HepG2 (cell line): ENCODE results near the gene GTF3A. TPM values are rescaled to one million over a fixed set of nuclear protein-coding genes. Genes with fewer than 3 reads are reported as not detected.

ENCODE experiments used
- NFYC ChIP-seq: IDR thresholded peaks from 2 replicates; pipeline ENCODE4 v1.6.1; 2016; ENCODE audit warnings: missing genetic modification reagents, missing compliant biosample characterization
- PRDM4 ChIP-seq: sonication (generic); formaldehyde crosslinking; IDR thresholded peaks from 2 replicates; pipeline ENCODE4 v1.9.0; 2021; ENCODE audit warnings: missing genetic modification reagents, borderline replicate concordance
- RBM39 ChIP-seq: fragments of 200-400 bp; formaldehyde crosslinking; IDR thresholded peaks from one replicate; pipeline ENCODE4 v1.6.1; 2018; ENCODE audit warnings: antibody characterized with exemption, mild to moderate bottlenecking, low read depth, low read length; ENCODE audit not compliant: poor library complexity, severe bottlenecking
- THAP8 ChIP-seq: sonication (generic); formaldehyde crosslinking; IDR thresholded peaks from 2 replicates; pipeline ENCODE4 v1.5.1; 2020; ENCODE audit warnings: missing genetic modification reagents, mild to moderate bottlenecking, borderline replicate concordance
- ZFP36 ChIP-seq: fragments of 150-350 bp; IDR thresholded peaks from 2 replicates; pipeline ENCODE4 v1.6.1; 2018; ENCODE audit warnings: borderline replicate concordance, low read length, low read depth; ENCODE audit not compliant: partially characterized antibody
- ZHX2 ChIP-seq, 2 experiments: sonication (generic) in 1 of 2; formaldehyde crosslinking in 1 of 2; IDR thresholded peaks; 2 replicates each; pipeline versions ENCODE4 v1.6.1 to v1.9.0; 2014 to 2022; ENCODE audit warnings: antibody characterized with exemption in 1 of 2, borderline replicate concordance in 1 of 2, inconsistent platforms in 1 of 2, low read depth in 1 of 2, missing genetic modification reagents in 1 of 2
- ZNF12 ChIP-seq: sonication (generic); formaldehyde crosslinking; IDR thresholded peaks from 2 replicates; pipeline ENCODE4 v1.5.0; 2020; ENCODE audit warnings: missing genetic modification reagents
- ZNF30 ChIP-seq: sonication (generic); formaldehyde crosslinking; IDR thresholded peaks from 2 replicates; pipeline ENCODE4 v1.5.0; 2020; ENCODE audit warnings: mild to moderate bottlenecking, missing genetic modification reagents
- ZNF496 ChIP-seq: sonication (generic); formaldehyde crosslinking; IDR thresholded peaks from 2 replicates; pipeline ENCODE4 v1.8.1; 2023; ENCODE audit warnings: mild to moderate bottlenecking, moderate library complexity, missing genetic modification reagents; ENCODE audit not compliant: insufficient replicate concordance
- ZNF570 ChIP-seq: sonication (generic); formaldehyde crosslinking; IDR thresholded peaks from 2 replicates; pipeline ENCODE4 v1.4.0; 2020; ENCODE audit warnings: mild to moderate bottlenecking, missing genetic modification reagents, borderline replicate concordance
- ZNF652 ChIP-seq: IDR thresholded peaks from 2 replicates; pipeline ENCODE4 v1.6.1; 2016; ENCODE audit warnings: low read depth, borderline replicate concordance
- ZNF782 ChIP-seq: sonication (generic); formaldehyde crosslinking; IDR thresholded peaks from 2 replicates; pipeline ENCODE4 v1.4.0; 2020; ENCODE audit warnings: missing genetic modification reagents, mild to moderate bottlenecking, borderline replicate concordance
- ZNF792 ChIP-seq: IDR thresholded peaks from 2 replicates; pipeline ENCODE4 v1.6.1; 2016
- ZSCAN31 ChIP-seq: sonication (generic); formaldehyde crosslinking; IDR thresholded peaks from 2 replicates; pipeline ENCODE4 v1.5.0; 2020; ENCODE audit warnings: low read depth, mild to moderate bottlenecking, missing genetic modification reagents
- ZSCAN9 ChIP-seq: IDR thresholded peaks from 2 replicates; pipeline ENCODE4 v1.6.1; 2016; ENCODE audit warnings: borderline replicate concordance
- polyA plus RNA-seq, 8 experiments: library from polyadenylated mRNA; depleted of rRNA in 3 of 8; stranded (reverse) in 7 of 8; unstranded in 1 of 8; fragments of >200 nt; fragmentation: Illumina TruSeq in 4 of 8; extraction: Trizol in 4 of 8; gene quantifications; 2 replicates each; pipeline versions ENCODE4 v1.2.1 to v1.2.3, GENCODE V29; 2011 to 2016; ENCODE audit warnings: low read depth in 4 of 8, missing spikeins in 1 of 8, mixed read lengths in 1 of 8; ENCODE audit not compliant: insufficient read depth in 1 of 8
- total RNA-seq, 5 experiments: library from RNA; depleted of rRNA; stranded (reverse); fragments of >200 nt; fragmentation: Illumina TruSeq; extraction: Trizol; gene quantifications; 2 replicates each; pipeline ENCODE4 v1.2.3, GENCODE V29; 2016; ENCODE audit warnings: low read depth in 1 of 5

The GTF3A gene
- total and polyA plus RNA-seq, 2 of the 13 experiments (the other 11 are each of a cell fraction or from before 2014, with no cell fraction given): 42.1 to 176 TPM

- TF ChIP-seq ZHX2 (IDR thresholded peaks at IDR 0.05; ENCODE audit: low read depth) (no peak), ZHX2 (CRISPR knock-in tag; IDR thresholded peaks at IDR 0.05; ENCODE audit: borderline replicate concordance) (peak; percentile 97), ZSCAN31 (CRISPR knock-in tag) (peak; percentile 97), ZFP36 (no peak), ZNF652 (CRISPR knock-in tag) (no peak), NFYC (CRISPR knock-in tag) (no peak), RBM39 (no peak), ZNF570 (peak; percentile 98), ZNF496 (CRISPR knock-in tag) (peak; percentile 12), ZNF30 (CRISPR knock-in tag) (no peak; the same call in 1 of the 2 replicates), PRDM4 (CRISPR knock-in tag) (no peak), ZSCAN9 (peak; percentile 67), ZNF782 (CRISPR knock-in tag) (peak; percentile 59; the same call in 1 of the 2 replicates), THAP8 (CRISPR knock-in tag) (peak; percentile 68; the same call in 1 of the 2 replicates), ZNF792 (CRISPR knock-in tag) (peak; percentile 90; the same call in 1 of the 2 replicates), ZNF12 (CRISPR knock-in tag) (no peak)
These were observed at the start of gene GTF3A (continued) for GRCh38 chr13:27424246-27425157.
